NCI-H146 (cell line): ENCODE results near the gene B3GNT8.
"Not testable (repeated sequence)": the region's sequence is repeated elsewhere in the genome, so short reads cannot be mapped to it uniquely, and the experiment has no call there.

Source experiments
- DNase-seq: peaks from one replicate; lab custom pipeline; 2025; lab: John Stamatoyannopoulos, UW

The B3GNT8 gene

DNA sequence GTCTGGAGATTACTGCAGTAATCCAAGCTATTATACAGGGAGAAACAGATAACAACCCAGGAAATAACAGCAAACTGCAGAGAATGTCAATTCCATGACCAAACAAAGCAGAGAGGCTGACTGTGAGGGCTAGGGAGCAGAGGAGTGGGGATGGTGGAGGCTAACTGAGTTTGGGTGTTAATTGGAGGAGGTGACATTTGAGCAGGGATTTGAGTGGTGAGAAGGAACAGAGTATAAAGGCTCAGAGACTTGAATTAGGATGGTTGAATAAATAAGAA is 9.4 kb upstream of the B3GNT8 start:
- no peak for DNase-seq

DNA sequence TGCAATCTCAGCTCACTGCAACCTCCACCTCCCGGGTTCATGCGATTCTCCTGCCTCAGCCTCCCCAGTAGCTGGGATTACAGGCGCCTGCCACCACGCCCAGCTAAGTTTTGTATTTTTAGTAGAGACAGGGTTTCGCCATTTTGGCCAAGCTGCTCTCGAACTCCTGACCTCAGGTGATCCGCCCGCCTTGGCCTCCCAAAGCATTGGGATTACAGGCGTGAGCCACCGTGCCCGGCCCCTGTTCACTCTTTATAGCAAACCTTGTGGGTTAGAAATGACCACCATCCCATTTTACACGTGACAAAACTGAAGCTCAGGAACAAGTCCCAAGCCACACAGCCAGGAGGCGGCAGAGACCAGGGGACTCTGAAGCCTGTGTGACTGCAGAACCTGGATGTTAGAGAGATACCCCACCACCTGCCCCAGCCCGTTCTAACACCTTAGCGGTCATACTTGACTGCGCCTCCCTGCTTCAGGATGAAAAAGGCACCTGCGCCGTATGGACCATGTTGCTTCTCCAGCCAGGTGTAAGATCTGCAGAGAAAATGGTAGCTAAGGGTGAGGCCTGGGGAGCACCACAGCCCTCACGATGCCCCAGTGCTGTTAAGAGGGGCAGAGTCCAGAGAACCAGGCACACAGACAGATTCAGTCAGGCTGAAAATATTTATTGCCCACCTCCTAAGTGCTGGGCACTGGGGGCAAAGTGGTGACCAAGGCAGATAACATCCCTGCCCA is 8.9 kb upstream of the B3GNT8 start:
- no peak for DNase-seq

DNA sequence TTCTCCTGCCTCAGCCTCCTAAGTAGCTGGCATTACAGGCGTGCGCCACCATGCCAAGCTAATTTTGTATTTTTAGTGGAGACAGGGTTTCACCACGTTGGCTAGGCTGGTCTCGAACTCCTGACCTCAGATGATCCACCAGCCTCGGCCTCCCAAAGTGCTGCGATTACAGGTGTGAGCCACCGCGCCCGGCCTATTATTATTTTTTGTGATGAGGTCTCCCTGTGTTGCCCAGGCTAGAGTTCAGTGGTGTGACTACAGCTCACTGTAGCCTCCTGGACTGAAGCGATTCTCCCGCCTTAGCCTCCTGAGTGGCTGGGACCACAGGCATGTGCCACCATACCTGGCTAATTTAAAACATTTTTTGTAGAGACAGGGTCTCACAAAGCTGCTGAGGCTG is 8.2 kb upstream of the B3GNT8 start:
- DNase-seq, result not testable (repeated sequence)

DNA sequence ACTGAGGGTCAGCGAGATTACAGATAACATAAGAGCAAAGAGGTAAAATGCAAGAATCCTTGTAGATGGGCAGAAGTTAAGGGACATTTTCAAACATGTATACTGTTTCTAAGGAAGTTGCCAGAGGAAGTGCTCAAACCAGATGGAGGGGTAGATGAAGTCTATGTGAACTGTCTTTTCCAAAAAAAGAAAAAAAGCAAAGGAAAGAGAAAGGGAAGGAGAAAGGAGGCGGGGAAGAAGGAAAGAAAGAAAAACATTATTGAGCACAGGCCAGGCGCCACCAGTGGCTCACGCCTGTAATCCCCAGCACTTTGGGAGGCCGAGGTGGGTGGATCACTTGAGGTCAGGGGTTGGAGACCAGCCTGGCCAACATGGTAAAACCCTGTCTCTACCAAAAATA is 7.3 kb upstream of the B3GNT8 start:
- DNase-seq, result no peak

GRCh38 chr19:41433171-41433570 is 6.0 kb upstream of the B3GNT8 start:
- DNase-seq, result no peak

DNA sequence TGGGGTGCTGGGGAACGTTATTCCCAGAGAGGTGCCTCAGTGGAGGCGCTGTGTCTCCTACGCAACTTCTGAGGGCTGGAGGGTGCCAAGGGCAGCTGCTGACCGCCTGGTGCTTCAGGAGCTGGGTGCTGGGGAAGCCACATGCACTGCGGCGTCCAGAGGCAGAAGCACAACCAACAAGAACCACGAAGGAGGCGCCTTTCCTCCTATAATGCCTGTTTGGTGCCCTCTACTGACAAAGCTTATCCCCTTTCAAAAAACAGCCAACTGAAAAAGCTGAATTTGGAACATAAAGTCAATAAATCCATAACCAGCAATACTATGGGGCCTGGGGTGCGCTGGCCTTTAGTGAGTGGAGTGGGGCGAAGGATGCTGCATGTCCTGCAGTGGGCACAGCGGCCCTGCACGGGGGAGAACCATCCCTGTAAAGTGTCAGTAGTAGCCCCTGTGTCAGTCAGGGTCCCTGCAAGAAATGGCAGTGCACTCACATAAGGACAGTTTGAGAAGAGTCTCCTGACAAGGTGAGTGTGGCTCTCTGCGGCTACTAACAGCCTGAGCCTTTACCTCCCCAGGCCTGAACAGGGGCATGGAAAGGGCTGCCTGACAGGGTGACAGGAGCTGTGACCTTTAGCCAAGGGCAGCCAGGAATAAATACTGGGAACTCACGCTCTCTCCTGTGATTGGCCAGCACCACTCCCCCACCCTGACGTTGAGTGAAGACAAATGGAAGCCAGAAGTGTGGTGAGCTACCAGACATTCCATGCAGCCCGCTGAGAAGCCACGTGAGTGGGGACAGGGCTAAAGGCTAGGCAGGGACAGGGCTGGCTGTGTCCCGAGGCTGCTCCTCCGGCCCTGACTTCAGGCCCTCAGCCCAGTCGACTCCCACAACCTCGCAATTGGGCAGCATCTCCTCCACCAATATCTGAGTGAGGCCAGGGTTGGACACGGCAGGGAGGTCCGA is 4.5 kb upstream of the B3GNT8 start:
- DNase-seq, result no peak

DNA sequence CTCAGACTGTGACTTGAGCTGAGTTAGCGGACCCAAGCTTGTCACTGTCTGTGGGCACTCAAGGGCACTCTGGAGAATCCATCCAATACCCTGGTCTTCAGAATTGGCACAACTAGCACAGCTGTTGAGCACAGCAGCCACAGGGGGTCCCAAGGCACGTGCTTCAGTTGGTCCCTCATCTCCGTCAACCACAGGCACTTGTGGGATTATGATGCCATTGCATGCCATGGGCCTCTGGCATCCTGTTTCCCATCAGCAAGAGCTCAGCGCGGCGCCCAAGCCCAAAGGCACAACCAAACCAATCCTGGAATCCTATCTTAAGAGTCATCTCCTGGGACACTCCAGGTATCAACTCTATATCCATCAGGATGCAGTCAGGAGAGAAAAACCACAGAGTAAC is 3.7 kb upstream of the B3GNT8 start:
- no peak for DNase-seq

DNA sequence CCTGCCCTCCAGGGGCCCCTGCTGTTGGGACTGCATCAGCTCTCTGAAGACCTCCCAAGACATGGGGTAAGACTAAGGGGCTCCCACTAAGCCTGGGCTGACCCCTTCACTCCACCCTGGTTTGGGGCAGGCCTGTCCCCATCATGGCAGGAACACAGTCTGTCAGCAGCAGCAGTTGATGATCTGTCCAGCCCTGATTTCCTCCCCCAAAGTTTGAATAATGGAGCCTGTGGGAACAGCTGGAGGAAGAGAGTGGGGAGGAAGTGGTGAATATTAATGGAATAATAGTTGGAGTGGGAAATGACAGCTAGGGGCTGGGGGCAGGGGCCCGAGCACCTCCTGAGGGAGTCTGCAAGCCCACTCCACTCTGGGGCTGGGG is 1.3 kb upstream of the B3GNT8 start:
- no peak for DNase-seq

DNA sequence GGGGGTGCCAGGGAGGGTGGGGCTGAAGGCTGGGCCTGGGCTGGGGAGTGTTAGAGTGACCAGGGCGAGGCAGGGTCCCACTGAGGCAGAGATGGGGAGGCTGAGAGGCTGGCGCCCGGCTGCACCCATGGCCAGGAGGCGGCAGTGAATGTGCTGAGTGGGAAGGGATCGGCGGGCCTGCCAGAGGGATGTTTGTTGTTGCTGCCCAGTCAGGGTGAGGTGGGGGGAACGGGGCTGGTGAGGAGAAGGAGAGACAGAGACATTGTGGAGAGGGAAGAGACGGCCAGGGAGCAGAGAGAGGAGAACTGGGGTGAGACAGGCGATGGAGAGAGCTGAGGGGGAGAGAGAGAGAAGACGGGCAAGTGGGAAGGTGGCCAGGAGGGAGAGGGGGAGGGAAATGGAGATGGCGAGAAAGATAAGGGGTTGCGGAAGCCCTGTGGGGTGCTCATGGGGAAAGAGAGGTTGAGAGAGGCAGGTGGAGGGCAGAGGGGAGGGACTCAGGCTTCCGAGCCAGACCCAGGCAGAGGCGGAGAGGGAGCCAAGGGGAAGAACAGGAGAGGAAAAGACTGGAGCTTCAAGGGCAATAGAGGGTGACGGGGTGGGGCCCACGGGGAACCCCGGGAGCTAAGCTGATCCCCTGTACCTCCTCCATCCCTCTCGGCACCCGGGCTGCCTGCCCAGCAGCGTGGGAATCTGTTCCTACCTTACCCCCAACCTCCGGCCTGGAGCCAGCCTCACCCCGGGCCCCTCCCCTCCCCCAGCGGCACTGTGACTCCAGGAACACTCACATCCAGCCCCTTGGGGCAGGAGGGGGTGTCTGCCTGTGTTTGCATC is 690 bp upstream of the B3GNT8 start:
- DNase-seq, result no peak

DNA sequence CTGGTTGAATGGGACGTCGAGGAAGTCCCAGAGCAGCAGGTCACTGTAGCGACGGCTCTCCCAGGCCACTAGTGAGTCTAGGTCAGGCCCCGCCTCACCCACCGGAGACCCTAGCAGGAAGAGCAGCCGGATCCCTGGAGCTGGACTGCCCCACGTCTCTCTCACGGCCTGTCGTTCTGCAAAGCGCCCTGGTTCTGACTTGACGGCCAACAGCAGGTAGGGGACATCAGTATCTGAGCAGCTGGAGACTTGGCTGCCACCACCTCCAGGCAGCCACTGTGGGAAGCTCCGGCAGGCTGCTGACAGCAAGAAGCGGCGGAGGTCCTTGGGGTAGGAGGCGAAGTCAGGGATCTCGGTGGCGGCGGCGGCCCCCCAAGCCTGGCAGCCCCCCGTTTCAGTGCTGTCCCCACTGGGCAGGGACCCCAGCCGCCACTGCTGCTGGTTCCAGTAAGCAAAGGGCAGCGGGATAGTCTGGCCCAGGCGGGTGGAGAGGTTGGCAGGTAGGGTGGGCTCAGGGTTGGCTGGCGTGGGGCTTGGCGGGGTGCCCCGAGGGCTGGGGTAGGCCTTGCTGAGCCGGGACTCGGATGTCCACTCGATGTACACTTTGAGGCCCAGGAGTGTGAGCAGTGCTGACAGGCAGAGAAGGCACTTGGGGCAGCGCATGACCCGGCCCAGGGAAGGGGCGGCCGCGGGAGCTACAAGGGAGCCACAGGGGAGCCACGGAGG is 895 bp downstream of the B3GNT8 start:
- DNase-seq, result no peak

GRCh38 chr19:41425174-41426115 is 1.7 kb downstream of the B3GNT8 start:
- no peak for DNase-seq

- no peak for DNase-seq
These were observed 2.6 kb downstream of the B3GNT8 start for GRCh38 chr19:41424335-41425173.

- no peak for DNase-seq
These were observed 4.2 kb downstream of the B3GNT8 start for GRCh38 chr19:41422955-41423354.

GRCh38 chr19:41422456-41422855 is 4.7 kb downstream of the B3GNT8 start:
- DNase-seq, result no peak

DNA sequence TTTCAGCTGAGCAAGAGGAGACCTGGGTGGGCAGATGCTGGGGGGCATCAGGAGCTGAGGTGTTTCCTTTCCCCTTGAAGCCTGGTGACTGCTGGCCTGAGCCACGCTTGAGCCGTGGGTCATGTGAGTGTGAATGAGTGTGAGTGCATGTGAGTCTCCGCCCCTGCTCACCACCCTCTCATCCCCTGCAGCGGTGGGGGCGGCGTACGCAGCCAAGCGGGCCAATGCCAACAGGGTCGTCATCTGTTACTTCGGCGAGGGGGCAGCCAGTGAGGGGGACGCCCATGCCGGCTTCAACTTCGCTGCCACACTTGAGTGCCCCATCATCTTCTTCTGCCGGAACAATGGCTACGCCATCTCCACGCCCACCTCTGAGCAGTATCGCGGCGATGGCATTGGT is 5.2 kb downstream of the B3GNT8 start:
- no peak for DNase-seq

GRCh38 chr19:41421314-41421713 is 5.9 kb downstream of the B3GNT8 start:
- DNase-seq, result peak; percentile 83

DNA sequence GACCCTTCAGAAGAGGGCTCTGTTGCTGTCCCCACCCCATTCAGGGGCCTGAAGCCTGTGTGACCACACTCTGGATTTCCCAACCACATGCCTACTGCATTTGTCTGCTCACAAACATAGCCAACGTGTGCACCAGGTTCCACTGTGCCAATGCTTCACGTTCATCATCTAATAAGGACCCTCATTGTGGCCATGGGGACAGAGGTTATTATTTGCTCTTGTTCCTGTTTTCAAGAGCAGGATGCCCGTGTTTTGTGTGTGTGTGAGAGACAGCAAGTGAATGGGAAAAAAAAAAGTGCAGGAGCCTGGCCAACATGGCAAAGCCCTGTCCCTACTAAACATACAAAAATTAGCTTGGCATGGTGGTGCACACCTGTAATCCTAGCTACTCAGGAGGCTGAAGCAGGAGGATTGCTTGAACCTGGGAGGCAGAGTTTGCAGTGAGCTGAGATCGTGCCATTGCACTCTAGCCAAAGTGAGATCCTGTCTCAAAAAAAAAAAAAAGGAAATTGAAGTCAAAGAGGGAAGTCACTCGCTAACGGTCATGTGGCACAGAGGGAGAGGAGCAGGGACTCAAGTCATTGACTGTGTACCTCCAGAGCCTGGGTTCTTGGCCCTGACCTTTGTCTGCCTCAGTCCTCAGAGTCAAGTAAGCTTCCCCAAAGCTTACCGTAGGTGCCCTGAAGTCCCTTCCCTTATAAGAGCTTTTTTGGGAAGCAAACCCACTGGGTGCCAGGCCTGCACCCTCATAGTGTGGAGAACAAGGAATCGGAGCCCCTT is 6.9 kb downstream of the B3GNT8 start:
- no peak for DNase-seq

GRCh38 chr19:41416194-41416674 is 10.9 kb downstream of the B3GNT8 start:
- no peak for DNase-seq

GRCh38 chr19:41415154-41415571 is 12.0 kb downstream of the B3GNT8 start:
- DNase-seq, result peak; percentile 54
